ENCODE measurements around the gene GLS.
"Not testable (repeated sequence)": the region's sequence is repeated elsewhere in the genome, so short reads cannot be mapped to it uniquely, and the experiment has no call there.

The GLS gene

DNA sequence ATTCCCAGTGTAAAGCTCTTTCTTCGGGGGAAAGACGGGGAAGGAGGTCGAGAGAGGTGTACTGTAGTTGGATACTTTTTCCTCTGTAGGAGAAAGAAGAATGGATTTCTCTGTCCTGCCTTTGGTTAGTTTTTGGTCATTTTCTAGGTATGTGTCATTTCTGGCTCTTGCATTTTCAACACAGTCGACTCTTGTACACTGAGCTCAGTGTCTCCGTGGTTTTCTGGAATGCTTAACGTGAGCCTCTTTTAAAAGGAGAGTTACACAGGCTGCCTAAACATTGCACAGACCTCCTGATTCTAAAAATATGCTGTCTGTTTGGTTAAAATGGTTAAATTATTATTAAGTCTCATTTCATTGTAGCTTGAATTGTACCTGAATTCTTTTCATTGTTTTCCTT is 21.8 kb upstream of the GLS start:
- DNase-seq: no peak

DNA sequence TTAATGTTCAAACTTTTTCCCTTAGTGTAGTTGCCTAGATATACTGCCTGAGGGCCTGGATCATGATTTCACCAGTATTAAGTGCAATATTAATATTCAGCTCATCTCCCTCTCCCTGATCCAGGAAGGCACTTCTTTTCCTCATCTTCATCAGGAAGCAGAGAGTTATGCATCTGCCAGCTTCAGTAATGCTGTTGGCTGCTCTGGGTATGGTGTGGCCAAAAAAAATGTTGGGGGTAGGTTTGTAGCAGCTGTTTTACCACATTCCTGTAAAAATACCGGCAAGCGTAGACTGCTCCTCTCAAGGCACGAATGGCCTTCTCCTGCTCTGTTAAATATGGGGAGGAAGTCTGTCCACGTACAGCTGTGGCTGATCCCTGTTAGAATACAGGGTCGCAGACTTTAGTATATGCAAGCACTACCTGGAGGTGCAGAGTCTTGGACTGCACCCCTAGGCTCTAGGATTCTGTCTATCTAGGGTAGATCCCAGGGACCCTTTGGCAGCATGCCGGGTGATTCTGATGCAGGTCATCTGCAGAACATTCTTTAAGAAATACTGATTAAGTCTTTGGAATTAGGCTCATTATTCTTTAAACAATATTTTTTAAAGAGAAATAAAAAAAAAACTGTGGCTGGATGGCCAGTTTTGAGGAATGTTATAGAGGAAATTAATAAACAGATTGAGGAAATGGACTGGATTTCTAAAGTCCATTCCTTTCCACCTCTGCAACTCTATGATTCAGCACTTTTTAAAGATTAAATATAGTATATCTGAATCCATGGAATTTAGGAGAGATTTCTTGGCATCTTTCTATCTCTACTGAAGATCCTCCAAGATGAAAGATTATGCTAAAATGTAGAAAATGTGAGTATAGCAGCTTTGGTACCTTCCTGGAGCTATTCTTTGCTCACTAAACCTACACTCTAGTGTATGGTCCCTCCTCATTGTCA is 21.0 kb upstream of the GLS start:
- no peak for DNase-seq

DNA sequence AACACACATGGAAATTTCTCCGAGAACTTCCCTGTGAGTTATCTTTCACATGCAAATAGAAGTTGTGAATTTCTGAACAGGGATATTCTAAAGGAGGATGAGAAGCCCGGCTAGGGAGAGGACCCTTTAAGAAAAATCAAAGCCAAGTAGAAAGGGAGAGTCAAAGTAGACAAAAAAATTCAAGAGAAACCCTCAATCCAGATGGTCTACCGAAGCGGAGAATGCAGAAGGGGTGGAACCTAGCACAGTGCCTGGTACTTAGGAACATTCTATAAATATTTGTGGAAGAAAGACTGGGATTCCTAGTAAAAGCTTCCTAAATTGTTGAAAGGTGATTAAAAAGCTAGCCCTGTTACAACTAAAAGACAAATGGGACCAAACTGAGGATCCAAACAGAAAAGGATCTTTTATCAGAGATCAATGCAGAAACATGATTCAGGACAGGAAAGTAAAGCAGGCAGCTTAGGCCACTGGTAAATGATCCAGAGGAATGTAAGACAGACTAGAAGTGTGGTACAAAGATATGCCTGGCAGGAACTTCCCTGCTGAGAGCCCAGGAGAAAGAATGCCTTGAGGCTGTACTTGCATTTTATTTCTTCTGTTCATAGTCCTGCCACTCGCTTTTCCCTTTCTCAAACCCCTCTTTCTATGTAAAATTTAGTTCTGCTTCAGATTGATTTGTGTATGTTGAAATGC is 19.5 kb upstream of the GLS start:
- no peak for DNase-seq

DNA sequence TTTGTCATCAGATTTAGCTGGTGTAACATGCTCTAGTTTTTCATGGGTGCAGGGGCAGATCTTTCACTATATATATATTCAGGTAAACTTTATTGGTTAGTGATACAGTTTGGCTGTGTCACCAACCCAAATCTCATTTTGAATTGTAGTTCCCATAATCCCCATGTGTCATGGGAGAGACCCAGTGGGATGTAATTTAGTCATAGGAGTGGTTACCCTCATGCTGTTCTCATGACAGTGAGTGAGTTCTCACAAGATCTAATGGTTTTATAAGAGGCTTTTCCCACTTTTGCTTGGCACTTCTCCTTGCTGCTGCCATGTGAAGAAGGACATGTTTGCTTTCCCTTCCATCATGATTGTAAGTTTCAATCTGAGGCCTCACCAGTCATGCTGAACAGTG is 18.5 kb upstream of the GLS start:
- DNase-seq: not testable (repeated sequence)

DNA sequence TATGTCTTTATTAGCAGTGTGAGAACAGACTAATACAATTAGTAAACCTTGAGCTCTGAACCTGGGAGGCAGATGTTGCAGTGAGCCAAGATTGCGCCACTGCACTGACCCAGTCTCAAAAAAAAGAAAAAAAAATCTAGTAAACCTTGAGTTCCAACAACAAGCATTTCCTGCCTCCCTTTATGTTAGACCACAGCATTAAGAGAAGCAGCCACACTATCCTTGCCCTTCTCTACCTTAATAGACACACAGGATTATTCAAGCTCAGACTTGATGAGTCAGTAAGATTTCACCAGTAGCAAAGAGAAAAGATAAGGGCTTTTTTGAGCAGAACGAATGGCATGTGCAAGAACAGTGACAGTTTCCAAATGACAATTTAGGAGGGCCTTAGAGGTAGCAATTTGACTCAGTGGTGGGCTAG is 18.0 kb upstream of the GLS start:
- no peak for DNase-seq

DNA sequence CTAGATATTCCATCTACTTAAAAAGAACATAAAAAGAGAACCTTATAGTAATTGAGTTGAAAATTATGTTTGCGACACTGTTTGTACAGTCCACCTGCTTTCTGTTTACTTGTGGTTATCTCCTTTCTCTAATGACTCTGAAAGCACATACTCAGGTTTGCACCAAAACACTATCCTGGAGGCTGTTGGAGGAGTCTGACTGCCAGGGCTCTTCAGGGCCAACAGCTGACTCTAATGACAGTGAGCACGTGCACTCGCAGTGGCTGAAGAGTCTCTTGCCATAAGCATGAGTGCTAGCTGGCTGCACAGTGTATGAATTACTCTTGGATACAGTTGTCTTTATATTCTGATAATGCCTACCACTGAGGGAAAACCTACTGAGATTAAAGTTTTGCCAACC is 16.7 kb upstream of the GLS start:
- no peak for DNase-seq

DNA sequence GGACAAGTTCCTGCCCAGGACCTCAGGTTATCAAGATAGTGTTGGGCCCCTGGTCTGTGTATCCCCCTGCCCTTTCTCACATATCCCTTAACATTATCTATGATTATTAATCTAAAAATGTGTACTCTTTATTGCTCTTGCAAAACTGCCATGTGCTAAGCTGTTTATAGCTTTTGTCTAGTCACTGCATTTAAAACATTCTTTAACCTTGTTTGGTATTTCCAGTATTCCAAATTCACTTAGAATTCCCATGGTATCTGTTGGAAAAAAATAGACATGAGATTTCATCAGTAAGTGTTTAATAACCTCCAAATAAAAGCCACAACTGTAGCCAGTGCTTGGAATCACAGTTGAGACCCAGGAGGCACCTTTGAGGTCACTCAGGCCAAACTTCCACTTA is 16.2 kb upstream of the GLS start:
- DNase-seq: no peak

DNA sequence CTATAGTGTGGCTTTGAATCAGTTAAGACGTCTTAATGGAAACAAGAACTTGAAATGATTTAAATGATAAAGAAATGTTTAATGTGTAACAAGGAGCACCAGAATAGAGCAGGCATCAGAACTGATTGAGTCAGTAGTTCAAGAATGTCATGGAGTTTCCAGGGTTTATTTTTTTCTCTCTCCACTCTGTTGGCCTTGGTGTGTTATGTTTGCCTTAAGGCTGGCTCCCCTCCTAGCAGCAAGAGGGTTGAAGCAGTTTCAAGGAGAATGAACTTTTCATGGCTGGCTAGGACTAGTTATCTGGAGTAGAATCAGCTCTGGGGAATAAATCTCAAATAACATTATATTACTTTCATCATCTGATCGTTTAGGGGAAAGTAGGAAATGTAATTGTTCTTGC is 13.4 kb upstream of the GLS start:
- DNase-seq: no peak

DNA sequence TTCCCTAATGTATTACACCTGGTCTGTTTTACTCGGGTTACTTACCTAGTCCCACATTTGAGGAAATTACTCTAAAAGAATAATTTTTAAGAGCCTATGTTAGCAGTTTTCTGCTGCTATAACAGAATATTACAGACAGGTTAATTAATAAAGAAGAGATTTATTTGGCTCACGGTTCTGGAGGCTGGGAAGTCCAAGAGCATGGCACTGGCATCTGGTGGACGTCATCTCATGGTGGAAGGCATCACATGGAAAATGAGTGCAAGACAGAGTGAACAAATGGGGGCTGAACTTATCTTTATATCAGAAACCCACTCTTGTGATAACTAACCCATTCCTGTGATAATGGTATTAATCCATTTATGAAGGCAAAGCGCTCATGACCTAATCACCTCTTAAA is 12.8 kb upstream of the GLS start:
- DNase-seq: no peak

DNA sequence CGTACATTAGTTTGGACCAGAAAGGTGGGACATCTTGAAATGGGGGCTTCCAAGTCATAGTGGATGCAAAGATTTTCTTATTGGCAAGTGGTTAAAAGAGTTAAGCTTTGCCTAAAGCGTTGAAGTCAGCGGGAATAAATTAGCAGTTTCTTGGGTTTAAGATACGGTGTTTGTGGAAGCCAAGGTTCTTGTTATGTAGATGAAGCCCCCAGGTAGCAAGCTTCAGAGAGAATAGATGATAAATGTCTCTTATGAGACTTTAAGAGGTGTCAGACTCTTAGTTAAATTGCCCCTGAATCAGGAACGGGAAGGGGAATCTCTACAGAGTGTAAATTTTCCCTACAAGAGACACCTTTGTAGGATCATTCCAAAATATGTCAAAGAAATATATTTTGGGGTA is 10.9 kb upstream of the GLS start:
- no peak for DNase-seq

DNA sequence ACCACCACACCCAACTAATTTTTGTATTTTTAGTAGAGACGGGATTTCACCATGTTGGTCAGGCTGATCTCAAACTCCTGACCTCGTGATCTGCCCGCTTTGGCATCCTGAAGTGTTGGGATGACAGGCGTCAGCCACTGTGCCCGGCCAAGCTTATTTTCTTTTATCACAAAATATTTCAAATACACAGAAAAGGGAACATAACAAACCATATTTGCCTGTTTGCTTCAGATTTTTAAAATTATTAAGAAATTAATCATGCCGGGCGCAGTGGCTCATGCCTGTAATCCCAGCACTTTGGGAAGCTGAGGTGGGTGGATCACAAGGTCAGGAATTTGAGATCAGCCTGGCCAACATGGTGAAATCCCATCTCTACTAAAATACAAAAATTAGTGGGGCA is 7.2 kb upstream of the GLS start:
- not testable (repeated sequence) for DNase-seq

DNA sequence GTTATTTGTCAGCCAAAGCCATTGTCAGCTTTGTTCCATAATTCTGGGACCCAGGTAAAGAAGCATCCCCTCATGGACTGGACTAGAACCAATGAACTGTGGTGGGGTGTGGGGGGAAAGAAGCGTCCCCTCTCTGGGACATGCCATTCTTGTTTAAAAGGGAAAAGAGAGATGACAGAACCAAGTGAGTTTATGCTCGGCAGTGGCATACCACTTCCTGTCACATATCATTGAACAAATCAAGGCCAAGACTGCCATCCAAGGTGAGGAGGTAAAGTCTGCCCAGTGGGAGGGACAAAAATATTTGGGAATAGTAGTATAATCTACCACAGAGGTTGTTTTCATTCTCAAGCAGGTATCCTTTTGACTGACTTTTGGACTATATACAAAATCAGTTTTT is 4.7 kb upstream of the GLS start:
- no peak for DNase-seq

DNA sequence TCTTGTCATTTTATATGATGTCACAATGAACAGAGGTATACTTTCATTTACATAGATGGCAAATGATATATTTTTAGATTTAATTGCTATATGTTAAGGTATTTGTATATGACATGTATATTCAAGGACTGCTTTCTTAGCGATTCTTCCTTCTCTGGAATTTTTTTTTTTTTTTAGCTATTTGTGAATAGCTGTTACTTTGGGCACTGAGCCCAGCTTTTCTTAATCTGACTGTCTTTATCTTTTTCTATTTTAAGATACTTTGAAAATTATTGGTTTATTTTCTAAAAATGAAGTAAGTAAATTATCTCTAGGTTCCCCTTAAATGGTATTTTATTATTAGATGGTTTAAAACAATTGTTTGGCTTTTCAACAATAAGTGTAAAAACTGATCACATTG is 4.0 kb upstream of the GLS start:
- DNase-seq: no peak

DNA sequence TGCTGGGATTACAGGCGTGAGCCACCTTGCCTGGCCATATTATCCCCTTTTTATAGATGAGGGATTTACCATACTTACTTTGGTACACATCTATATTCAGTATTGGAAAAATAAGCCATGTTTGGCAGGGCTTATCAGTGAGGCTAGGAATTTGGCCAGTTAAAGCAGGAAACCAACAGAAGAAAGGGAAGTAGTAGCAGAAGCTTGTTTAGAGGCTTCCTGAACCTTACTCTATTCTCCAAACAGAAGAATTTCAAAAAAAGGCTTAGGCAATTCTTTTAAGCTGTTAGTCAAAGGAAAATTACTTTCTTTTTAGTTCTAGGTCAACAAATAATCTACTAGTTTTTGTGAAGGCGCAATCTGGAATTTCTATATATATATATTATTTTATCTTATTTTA is 3.2 kb upstream of the GLS start:
- no peak for DNase-seq

DNA sequence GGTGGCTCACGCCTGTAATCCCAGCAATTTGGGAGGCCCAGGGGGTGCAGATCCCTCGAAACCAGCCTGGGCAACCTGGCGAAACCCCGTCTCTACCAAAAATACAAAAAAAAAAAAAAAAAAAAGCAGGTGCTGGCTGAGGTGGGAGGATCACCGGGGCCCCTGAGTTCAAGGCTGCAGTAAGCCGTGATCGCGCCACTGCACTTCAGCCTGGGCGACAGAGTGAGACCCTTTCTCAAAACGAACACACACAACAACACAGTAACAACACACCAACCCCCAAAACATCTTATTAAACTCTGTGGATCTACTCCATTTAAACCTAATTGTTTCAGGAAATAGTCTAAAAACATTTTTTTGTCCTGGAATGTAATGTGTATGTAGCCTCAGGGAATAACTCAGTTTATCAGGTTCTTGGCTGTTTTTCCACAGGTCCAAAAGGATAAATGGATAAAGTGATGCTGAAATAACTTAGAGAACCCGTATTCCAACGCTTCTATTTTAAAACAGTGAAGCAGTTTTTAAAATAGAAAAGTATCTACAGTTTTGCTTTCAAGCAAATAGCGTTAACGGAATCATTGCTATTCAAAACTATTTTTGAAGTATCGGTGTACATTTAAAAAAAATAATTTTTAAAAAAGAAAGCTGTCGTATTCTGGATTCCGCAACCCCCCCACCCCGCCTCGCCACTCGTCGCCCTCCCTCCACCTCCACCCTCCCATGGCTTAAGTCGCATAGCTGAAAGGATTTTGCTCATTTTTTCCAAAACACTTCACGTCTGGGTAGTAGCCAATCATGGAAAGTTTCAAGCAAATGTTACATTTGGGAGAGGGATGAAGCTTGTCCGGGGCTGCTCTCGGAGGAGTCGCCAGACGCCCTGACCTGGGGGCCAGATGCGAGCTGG is 895 bp upstream of the GLS start:
- peak; percentile 49 for DNase-seq

DNA sequence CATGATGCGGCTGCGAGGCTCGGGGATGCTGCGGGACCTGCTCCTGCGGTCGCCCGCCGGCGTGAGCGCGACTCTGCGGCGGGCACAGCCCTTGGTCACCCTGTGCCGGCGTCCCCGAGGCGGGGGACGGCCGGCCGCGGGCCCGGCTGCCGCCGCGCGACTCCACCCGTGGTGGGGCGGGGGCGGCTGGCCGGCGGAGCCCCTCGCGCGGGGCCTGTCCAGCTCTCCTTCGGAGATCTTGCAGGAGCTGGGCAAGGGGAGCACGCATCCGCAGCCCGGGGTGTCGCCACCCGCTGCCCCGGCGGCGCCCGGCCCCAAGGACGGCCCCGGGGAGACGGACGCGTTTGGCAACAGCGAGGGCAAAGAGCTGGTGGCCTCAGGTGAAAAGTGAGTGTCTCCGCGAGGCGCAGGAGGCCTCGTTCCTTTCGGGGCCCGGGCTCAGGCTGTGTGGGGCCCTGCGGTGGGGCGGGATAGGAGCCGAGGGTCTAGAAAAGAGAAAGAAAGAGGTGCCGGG is 520 bp downstream of the GLS start:
- no peak for DNase-seq

DNA sequence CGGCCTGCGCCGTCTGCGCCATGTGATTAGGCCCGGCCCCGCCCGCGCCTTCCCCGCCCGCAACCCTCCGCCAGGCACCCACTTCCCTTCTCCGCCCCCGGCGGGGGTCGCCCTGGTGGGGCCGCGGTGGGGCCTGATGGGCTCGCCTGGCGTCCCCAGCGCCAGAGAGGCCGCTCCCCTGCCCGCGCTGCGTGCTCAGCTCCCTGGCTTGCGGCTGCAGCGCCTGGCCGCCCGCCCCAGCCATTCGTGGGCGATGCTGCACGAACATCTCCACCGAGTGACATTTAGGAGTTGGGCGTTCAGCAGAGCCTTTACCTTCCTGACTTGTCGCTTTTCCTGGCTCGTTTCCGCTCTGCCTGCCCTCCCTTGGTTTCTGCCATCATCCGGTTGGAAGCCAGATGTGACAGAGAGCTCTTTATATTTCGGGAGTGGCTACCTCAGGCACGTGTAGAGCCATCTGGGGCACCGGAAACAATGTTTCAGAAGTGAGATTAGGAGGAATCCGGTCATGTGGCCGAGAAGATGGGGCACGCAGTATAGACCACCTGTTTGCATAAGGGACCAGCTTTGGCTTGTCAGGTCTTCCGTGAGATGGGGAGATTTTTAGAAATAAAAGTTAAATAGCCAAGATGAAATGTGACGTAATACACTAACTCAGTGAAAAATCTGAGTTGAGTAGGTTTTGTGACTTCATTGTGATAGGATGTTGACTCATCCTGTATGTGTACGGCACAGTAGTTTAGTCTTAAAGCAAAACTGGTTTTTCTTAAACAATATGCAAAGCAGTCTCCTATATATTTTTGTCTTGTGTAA is 1.2 kb downstream of the GLS start:
- DNase-seq: peak; percentile 91

DNA sequence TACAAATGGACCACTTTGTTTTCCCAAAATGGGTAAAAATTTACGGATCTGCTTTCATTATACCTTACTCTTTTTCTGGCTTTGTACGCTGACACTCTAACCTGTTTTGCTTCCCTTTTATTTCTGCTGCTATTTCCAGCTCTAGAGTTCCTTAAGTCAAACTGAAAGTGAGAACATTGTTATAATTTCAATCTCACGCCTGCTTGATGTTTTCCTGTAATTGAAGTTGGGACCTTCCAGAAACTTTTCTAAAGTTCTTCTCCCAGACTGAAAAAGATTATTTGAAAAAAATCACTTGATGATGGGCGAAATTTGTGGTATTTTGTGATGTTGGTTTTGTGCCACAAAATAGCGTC is 1.8 kb downstream of the GLS start:
- no peak for DNase-seq

DNA sequence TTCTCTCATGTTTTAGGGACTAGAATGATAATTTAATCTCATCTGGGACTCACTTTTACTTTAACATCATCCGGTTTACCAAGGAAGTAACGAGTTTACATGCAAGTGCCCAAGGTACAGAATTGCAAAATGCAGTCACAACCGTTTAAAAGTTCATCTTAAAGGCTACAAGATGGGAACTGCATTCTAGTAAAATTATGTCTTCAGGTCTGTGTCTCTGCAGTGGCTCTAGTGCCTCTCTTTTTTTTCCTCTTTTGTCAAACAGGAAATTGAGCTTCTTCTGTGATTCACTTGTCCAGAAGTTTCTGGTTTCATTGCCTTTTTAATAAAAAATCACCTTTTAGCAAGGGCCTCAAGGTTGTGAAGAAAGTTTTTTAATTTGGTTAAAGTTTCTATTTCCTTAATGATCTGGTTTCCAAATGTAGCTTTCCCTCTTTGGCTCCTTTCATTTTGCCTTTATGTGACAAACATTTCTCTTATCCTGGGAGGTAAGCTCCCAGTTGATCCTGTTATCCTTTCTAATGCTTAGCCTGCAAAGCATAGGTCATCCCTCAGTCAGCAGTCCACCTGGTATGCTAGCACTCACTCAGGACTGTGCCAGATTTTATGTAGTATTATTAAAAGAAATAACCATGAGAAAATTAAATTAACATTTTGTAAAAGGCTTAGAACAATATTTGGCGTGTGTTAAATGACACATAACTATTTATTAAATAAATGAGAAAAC is 2.4 kb downstream of the GLS start:
- DNase-seq: no peak

DNA sequence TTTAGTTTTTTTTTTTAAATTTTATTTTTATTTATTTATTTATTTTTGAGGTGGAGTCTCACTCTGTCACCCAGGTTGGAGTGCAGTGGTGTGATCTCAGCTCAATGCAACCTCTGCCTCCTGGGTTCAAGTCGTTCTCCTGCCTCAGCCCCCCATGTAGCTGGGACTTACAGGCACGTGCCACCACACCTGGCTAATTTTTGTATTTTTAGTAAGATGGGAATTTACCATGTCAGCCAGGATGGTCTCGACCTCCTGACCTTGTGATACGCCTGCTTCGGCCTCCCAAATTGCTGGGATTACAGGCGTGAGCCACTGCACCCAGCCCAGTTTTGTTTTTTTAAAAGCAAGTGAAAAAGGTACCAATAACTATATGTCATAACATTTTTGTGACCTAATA is 5.2 kb downstream of the GLS start:
- DNase-seq: not testable (repeated sequence)

DNA sequence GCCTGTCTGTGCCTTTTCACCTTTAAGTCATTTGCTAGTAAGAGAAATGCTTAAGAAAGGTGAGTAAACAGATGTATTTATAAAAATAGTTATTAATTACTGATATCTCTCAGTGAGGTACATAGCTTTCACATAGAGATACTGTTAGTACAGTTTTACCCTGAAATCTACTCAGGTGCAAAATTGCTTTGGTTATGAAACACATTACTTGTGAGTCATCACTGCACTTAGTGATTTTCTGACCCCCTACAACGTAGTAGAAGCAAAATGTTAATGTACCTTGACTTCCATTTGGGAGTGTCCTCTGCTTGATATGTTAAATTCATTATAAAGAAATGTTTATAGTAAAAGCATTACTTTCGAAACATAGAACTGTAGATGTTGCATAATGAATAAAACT is 6.5 kb downstream of the GLS start:
- no peak for DNase-seq

DNA sequence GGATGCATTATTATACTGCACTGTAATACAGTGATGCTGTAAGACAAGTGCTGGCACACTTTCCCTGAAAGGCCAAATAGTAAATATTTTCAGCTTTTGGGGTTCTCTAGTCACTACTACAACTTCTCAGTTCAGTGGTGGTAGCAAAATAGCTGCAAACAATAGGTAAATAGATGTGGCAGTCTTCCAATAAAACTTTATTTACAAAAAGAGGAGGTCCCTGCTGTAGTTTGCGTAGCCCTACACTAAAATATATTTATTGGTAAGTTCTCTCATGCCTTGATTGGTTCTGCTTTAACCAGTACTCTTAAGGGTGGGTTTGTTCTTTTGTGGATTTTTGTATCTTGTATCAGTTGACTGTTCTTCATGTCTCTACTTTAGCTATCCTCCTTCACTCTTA is 7.8 kb downstream of the GLS start:
- DNase-seq: no peak
